GM18868 (cell line): ENCODE results near the gene PTPN11.

Experiments used
- ATAC-seq: cut with Tn5 transposase; IDR thresholded peaks from one replicate; pipeline ENCODE4 v1.9.1; 2021; ENCODE audit warnings: mild to moderate bottlenecking, moderate library complexity; ENCODE audit not compliant: unreplicated experiment

PTPN11 gene

GRCh38 chr12:112538740-112539139, 120.0 kb downstream of the PTPN11 start:
- ATAC-seq = no peak

- ATAC-seq = no peak
Observed at GRCh38 chr12:112539221-112539620, 120.5 kb downstream of the PTPN11 start.

GRCh38 chr12:112540021-112540420, 121.3 kb downstream of the PTPN11 start:
- no peak for ATAC-seq

- ATAC-seq = no peak
Observed at GRCh38 chr12:112543751-112544150, 125.0 kb downstream of the PTPN11 start.

- ATAC-seq = no peak
Observed at GRCh38 chr12:112546339-112546738, 127.6 kb downstream of the PTPN11 start.

GRCh38 chr12:112546996-112547395, 128.2 kb downstream of the PTPN11 start:
- ATAC-seq = no peak

GRCh38 chr12:112549031-112549430, 130.3 kb downstream of the PTPN11 start:
- ATAC-seq = no peak

- ATAC-seq = no peak
Observed at GRCh38 chr12:112551681-112552080, 132.9 kb downstream of the PTPN11 start.

GRCh38 chr12:112555621-112556233, 137.0 kb downstream of the PTPN11 start:
- no peak for ATAC-seq

GRCh38 chr12:112557951-112558630, 139.3 kb downstream of the PTPN11 start:
- ATAC-seq = no peak
